Smooth muscle cell of the coronary artery (primary cell): ENCODE measurements around the gene KIF16B. TPM values are rescaled to one million over a fixed set of nuclear protein-coding genes. Genes with fewer than 3 reads are reported as not detected.

Source experiments
- total RNA-seq: library from RNA; depleted of rRNA; stranded (reverse); fragments of >200 nt; gene quantifications from 2 replicates; pipeline ENCODE4 v1.2.3, GENCODE V29; 2014; ENCODE audit warnings: low replicate concordance

The KIF16B gene
- 8.6 and 15.3 TPM in 2 replicates for total RNA-seq

GRCh38 chr20:16573001-16573965, at the start of gene KIF16B:
Gene KIF16B (minus strand): TSS chr20:16573448. CDS start chr20:16573275, 173 bp downstream.

Other genes starting within 250 kb of the KIF16B start
- 31.8 and 50.0 TPM in 2 replicates for gene SNRPB2, start 156.6 kb upstream of the KIF16B start, total RNA-seq
- not detected in 2 replicates for gene OTOR, start 174.9 kb upstream of the KIF16B start, total RNA-seq